Natural killer cell (primary cell): Measurements from ENCODE around the gene USP3. TPM values are rescaled to one million over a fixed set of nuclear protein-coding genes. Genes with fewer than 3 reads are reported as not detected.

Experiments used
- ATAC-seq, 3 donors: fragments of 150-1000 bp in 2 of 3; fragments of 200-7000 bp in 1 of 3; cut with Tn5 transposase; 1 replicate in 1 of 3; 2 replicates in 2 of 3; pipeline ENCODE4 v1.10.0; 2021; ENCODE audit warnings: mild to moderate bottlenecking in 2 of 3, moderate library complexity in 2 of 3
- DNase-seq, 2 donors: peaks; one replicate each; pipeline versions ENCODE4 v3.0.0 to v3.0.0-alpha.2; 2013 to 2021; ENCODE audit warnings: mixed read lengths in 1 of 2
- H3K27ac ChIP-seq: one replicate; pipeline ENCODE4 v1.5.1; 2013; ENCODE audit warnings: mild to moderate bottlenecking, low read length
- H3K27me3 ChIP-seq: one replicate; pipeline ENCODE4 v1.6.1; 2013; ENCODE audit warnings: low read length; ENCODE audit not compliant: control insufficient read depth, insufficient read depth
- H3K36me3 ChIP-seq: one replicate; pipeline ENCODE4 v1.6.1; 2013; ENCODE audit warnings: low read length; ENCODE audit not compliant: control insufficient read depth, insufficient read depth
- H3K4me1 ChIP-seq: one replicate; pipeline ENCODE4 v1.6.1; 2013; ENCODE audit warnings: low read length; ENCODE audit not compliant: control insufficient read depth, insufficient read depth
- H3K4me3 ChIP-seq: one replicate; pipeline ENCODE4 v1.5.1; 2013; ENCODE audit warnings: low read length
- H3K9me3 ChIP-seq: one replicate; pipeline ENCODE4 v1.6.1; 2013; ENCODE audit warnings: low read length; ENCODE audit not compliant: control insufficient read depth, insufficient read depth
- H3K27ac Mint-ChIP-seq, 2 donors: one replicate each; pipeline ENCODE4 v1.8.0; 2022; ENCODE audit warnings: mild to moderate bottlenecking in 2 of 2, mixed read lengths in 2 of 2, moderate library complexity in 1 of 2
- H3K27me3 Mint-ChIP-seq, 2 donors: one replicate each; pipeline ENCODE4 v1.8.0; 2022; ENCODE audit warnings: low read depth in 2 of 2, mixed read lengths in 2 of 2
- H3K36me3 Mint-ChIP-seq: one replicate; pipeline ENCODE4 v1.8.0; 2022; ENCODE audit warnings: mixed read lengths
- H3K4me1 Mint-ChIP-seq, 2 donors: one replicate each; pipeline ENCODE4 v1.8.0; 2022; ENCODE audit warnings: mixed read lengths in 2 of 2
- H3K4me3 Mint-ChIP-seq: one replicate; pipeline ENCODE4 v1.8.0; 2022; ENCODE audit warnings: mild to moderate bottlenecking, moderate library complexity, mixed read lengths
- H3K9me3 Mint-ChIP-seq, 2 donors: one replicate each; pipeline ENCODE4 v1.8.0; 2022; ENCODE audit warnings: mixed read lengths in 2 of 2
- CTCF ChIP-seq: fragments of 200-600 bp; IDR thresholded peaks from one replicate; pipeline ENCODE4 v1.8.0; 2022; ENCODE audit warnings: antibody characterized with exemption
- WGBS: methylation state at CpG from one replicate; pipeline ENCODE4 v1.1.7; 2013; ENCODE audit warnings: missing lambda C conversion rate; ENCODE audit not compliant: insufficient coverage; 5-methylcytosine and 5-hydroxymethylcytosine counted together
- intact Hi-C: fragments of 100-400 bp; cut with micrococcal nuclease; formaldehyde crosslinking; loops from one replicate; pipeline ENCODE4 v1.14.2; 2022
- total RNA-seq, 4 donors: library from RNA; stranded (reverse); fragments of 120-200 nt in 1 of 4; gene quantifications; one replicate each; pipeline versions ENCODE4 v1.2.3 to v1.2.4, GENCODE V29; 2013 to 2022

USP3 gene
- total RNA-seq, 3 donors from 2014 or later (not counting 1 experiment from before 2014, with no cell fraction given), result 163 to 187 (median 169) TPM

GRCh38 chr15:63491979-63492378 is 12.4 kb upstream of the USP3 start:
- H3K4me1 Mint-ChIP-seq, result peaks cover 36 to 48% of the 10 kb centered on the region in 2 donors
- peak overlapping the region; percentile 64 for H3K27ac ChIP-seq
- intact Hi-C loops, result no loop called here
- H3K4me1 ChIP-seq, result peaks cover 68% of the 10 kb centered on the region
- no peak overlapping the region for H3K4me3 ChIP-seq
- 94% methylated on average over 4 of the region's 6 CpGs for WGBS
- no peak overlapping the region for H3K4me3 Mint-ChIP-seq
- H3K9me3 Mint-ChIP-seq, result no peaks in the 10 kb centered on the region
- H3K9me3 ChIP-seq, result no peaks in the 10 kb centered on the region
- no peaks in the 10 kb centered on the region for H3K27me3 ChIP-seq
- no peaks in the 10 kb centered on the region for H3K27me3 Mint-ChIP-seq
- no peaks in the 10 kb centered on the region for H3K36me3 ChIP-seq
- ATAC-seq (no peak), DNase-seq (no peak)
- H3K27ac Mint-ChIP-seq, result no peak overlapping the region
- TF ChIP-seq CTCF, result no peak
- H3K36me3 Mint-ChIP-seq, result no peaks in the 10 kb centered on the region

GRCh38 chr15:63492541-63493077 is 11.8 kb upstream of the USP3 start:
- H3K4me1 ChIP-seq, result peaks cover 69% of the 10 kb centered on the region
- Mint-ChIP-seq H3K27ac (peak overlapping the region; percentile 6 to 61), H3K9me3 (no peaks in the 10 kb centered on the region), H3K27me3 (no peaks in the 10 kb centered on the region), H3K36me3 (no peaks in the 10 kb centered on the region), H3K4me3 (no peak overlapping the region), H3K4me1 (peaks cover 30 to 42% of the 10 kb centered on the region in 2 donors)
- ATAC-seq, result no peak
- H3K27ac ChIP-seq, result no peak overlapping the region
- intact Hi-C loops, result no loop called here
- no peak for TF ChIP-seq CTCF
- WGBS, result 93% methylated on average over 6 of the region's 8 CpGs
- H3K4me3 ChIP-seq, result no peak overlapping the region
- H3K36me3 ChIP-seq, result no peaks in the 10 kb centered on the region
- no peak for DNase-seq
- no peaks in the 10 kb centered on the region for H3K9me3 ChIP-seq
- H3K27me3 ChIP-seq, result no peaks in the 10 kb centered on the region

- ATAC-seq (no peak), DNase-seq (no peak)
- Histone ChIP-seq H3K27ac (no peak overlapping the region), H3K36me3 (no peaks in the 10 kb centered on the region), H3K27me3 (no peaks in the 10 kb centered on the region), H3K9me3 (no peaks in the 10 kb centered on the region), H3K4me1 (peaks cover 73% of the 10 kb centered on the region), H3K4me3 (no peak overlapping the region)
- 94% methylated on average over 2 of the region's 2 CpGs for WGBS
- Mint-ChIP-seq H3K36me3 (no peaks in the 10 kb centered on the region), H3K4me1 (peaks cover 30 to 42% of the 10 kb centered on the region in 2 donors), H3K27ac (peak overlapping the region; percentile 6 to 61), H3K4me3 (peak overlapping the region; percentile 14), H3K27me3 (no peaks in the 10 kb centered on the region), H3K9me3 (no peaks in the 10 kb centered on the region)
- no peak for TF ChIP-seq CTCF
- intact Hi-C loops, result no loop called here
Measured at GRCh38 chr15:63493436-63493835, 11.0 kb upstream of the USP3 start.

- H3K27ac Mint-ChIP-seq, result peak overlapping the region in 1 of 2 donors; percentile 44
- H3K27me3 Mint-ChIP-seq, result no peaks in the 10 kb centered on the region
- DNase-seq (peak in 1 of 2 donors; percentile 34), ATAC-seq (no peak)
- Histone ChIP-seq H3K27me3 (no peaks in the 10 kb centered on the region), H3K27ac (no peak overlapping the region), H3K4me3 (no peak overlapping the region), H3K9me3 (peaks cover 8% of the 10 kb centered on the region), H3K4me1 (peaks cover 83% of the 10 kb centered on the region), H3K36me3 (no peaks in the 10 kb centered on the region)
- H3K9me3 Mint-ChIP-seq, result no peaks in the 10 kb centered on the region
- WGBS, result 59% methylated on average over 4 of the region's 4 CpGs
- peaks cover 30 to 42% of the 10 kb centered on the region in 2 donors for H3K4me1 Mint-ChIP-seq
- no peaks in the 10 kb centered on the region for H3K36me3 Mint-ChIP-seq
- no peak overlapping the region for H3K4me3 Mint-ChIP-seq
- no peak for TF ChIP-seq CTCF
- intact Hi-C loops, result no loop called here
Measured at GRCh38 chr15:63494408-63494807, 10.0 kb upstream of the USP3 start.
